HG02840 (cell line): ENCODE data around the gene IDH2.

Source experiments
- ATAC-seq: cut with Tn5 transposase; IDR thresholded peaks from one replicate; pipeline ENCODE4 v1.9.1; 2021; ENCODE audit warnings: mild to moderate bottlenecking, moderate library complexity, moderate number of reproducible peaks; ENCODE audit not compliant: unreplicated experiment, low FRiP score

The IDH2 gene

GRCh38 chr15:90067181-90067952, 34.9 kb downstream of the IDH2 start:
- ATAC-seq = no peak

DNA sequence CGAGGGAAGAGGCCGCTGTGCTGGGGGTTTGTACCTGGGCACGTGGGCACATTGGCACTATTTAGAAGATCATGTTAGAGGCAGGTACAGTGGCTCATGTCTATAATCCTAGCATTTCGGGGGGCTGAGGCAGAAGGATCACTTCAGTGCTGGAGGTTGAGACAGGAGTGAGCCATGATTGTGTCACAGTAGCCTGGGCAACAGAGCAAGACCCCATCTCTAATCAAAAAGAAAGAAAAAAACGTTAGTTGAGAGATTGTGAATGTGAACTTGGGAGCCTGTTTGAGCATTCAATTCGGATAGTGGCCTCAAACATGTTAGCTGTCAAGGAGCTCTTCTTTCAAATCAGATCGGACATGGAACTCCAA, 36.6 kb downstream of the IDH2 start:
- no peak for ATAC-seq

- no peak for ATAC-seq
Observed at GRCh38 chr15:90064911-90065681, 37.2 kb downstream of the IDH2 start.

- ATAC-seq = no peak
Observed at GRCh38 chr15:90063770-90064247, 38.5 kb downstream of the IDH2 start.

DNA sequence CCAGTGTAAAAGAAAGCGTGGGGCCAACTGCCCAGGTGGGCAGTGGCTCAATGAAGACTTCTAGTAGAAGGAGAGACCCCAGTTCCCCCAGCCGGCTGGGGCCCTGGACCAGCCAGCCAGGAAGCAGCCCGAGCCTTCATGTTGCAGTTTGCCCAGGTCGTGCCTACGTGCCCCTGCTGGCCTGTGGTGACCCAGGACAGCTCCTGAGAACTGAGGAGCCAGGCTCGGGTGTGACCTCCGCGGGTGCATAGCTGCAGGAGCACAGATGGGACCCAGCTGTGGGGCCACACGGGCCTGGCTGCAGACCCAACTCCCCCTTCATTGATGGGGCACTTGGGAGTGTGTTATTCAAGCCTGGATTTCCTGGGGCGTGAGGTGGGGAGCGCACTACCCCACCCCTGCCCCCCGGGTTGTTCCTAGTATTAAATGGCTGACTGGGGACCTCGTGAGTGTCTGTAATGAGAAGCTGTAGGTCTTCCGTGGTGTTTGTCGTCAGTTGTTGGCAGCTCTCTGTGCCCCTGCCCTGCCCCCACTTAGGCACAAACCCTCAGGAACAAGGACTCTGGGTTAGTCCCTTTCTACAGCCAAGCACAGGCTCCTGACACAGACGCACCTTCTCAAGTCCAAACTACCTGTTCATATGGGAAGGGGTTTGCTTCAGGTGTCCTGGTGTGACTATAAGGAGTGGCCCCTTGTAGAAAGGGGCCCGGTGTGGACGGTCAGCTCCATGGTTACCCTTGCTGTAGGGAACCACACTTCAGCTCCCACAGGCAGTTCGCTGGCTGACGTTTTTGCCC, 39.1 kb downstream of the IDH2 start:
- no peak for ATAC-seq

GRCh38 chr15:90062462-90062932, 39.8 kb downstream of the IDH2 start:
- ATAC-seq = no peak

GRCh38 chr15:90062023-90062442, 40.2 kb downstream of the IDH2 start:
- no peak for ATAC-seq

DNA sequence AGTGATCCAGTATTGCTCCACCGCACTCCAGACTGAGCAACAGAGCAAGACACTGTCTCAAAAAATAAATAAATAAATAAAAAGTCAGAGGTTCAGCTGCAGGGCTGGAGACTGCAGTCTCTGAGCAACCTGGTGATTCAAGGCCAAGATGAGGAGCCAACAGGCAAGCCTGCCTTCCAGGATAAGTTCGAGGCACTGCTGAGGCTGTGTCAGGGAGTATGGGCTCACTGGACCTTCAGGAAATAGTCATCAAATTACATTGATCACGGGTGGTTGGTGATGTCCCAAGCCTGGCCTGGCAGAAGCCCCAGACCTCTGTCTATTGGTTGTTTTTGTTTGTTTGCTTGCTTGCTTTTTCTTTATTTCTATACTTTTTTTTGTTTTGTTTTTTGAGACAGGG, 41.5 kb downstream of the IDH2 start:
- ATAC-seq = no peak

GRCh38 chr15:90059208-90059985, 42.9 kb downstream of the IDH2 start:
- ATAC-seq = peak; percentile 82

DNA sequence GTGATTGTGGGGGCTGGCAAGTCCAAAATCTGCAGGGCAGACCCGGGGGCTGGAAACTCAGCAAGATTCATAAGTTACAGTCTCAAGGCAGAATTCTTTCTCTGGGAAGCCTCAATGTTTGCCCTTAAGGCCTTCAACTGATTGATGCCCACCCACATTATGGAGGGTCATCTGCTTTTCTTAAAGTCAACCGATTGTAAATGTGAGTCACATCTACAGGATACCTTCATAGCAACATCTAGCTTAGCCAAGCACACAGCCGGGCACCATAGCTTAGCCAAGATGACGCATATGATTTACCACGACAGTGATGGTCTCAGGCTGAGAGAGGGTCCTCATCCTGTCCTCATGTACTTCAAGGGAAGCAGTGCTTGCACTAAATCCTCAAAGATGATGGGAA, 43.5 kb downstream of the IDH2 start:
- ATAC-seq = no peak

GRCh38 chr15:90058308-90058707, 44.0 kb downstream of the IDH2 start:
- no peak for ATAC-seq

DNA sequence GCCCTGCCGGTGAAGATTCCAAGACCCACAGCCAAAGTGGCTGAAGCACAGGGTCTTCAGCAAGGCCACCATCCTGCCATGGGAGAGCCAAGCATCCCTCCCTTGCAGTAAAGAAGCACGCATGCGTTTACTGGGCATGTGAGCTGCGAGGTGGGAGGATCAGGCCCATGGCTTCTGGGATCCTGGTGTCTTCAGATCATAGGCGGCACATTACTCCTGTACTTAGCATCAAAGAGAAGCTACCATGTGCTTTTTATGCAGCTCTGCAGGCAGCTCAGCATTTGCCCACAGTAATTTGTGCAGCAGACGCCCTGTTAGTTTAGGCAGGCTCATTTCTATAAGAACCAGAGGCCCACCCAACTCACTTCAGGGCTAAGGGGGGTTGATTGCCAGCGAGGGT, 45.7 kb downstream of the IDH2 start:
- no peak for ATAC-seq

DNA sequence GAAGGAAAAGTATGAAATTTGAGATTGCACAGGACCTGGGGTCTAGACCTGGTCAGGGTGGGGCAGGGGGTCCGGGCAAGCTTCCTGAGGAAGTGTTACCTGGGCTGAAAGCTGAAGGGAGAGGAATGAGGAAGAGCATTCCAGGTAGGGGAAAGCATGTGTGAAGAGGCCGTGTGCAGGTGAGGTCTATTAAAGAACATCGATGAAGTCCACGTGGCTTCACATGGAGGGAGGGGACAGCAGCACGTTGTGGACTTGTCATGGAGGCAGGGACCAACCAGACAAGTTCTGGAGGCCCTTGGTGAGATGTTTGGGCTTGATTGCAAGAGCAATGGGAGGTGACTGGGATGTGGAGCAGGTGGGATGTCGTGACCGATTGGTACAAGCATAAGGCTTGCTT, 47.1 kb downstream of the IDH2 start:
- ATAC-seq = no peak

- no peak for ATAC-seq
Observed at GRCh38 chr15:90054618-90055097, 47.6 kb downstream of the IDH2 start.

GRCh38 chr15:90053685-90054466, 48.4 kb downstream of the IDH2 start:
- ATAC-seq = no peak

GRCh38 chr15:90051874-90052273, 50.4 kb downstream of the IDH2 start:
- ATAC-seq = no peak

GRCh38 chr15:90049666-90050604, 52.3 kb downstream of the IDH2 start:
- ATAC-seq = no peak

DNA sequence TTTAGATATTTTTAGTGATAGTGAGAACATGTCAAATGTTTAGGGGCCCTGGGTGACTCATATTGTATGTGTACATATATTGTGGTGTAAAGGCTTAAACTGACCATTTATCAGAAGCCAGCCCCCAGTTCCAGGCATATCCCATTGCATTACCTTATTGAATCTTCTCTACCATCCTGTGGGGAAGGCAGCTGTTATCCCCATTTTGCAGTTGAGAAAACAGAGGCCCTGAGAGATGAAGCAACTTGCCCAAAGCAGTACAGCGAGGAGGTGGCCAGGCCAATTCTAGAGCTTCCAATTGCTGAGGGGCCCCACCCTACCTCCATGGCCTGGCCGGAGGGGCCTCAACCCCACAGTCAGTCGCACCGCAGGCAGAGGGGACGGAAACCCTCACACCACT, 53.2 kb downstream of the IDH2 start:
- no peak for ATAC-seq
